Esophagus mucosa (tissue), 1 donor: ENCODE data around the gene RHD. TPM values are rescaled to one million over a fixed set of nuclear protein-coding genes. Genes with fewer than 3 reads are reported as not detected.
A peak's percentile ranks its signal among the peaks of the same experiment; 100 is the strongest.
"Not testable (repeated sequence)": the region's sequence is repeated elsewhere in the genome, so short reads cannot be mapped to it uniquely, and the experiment has no call there.

Experiments used
- ATAC-seq: fragments of 200-7000 bp; cut with Tn5 transposase; one replicate; pipeline ENCODE4 v1.9.1; 2020
- total RNA-seq: library from RNA; stranded (reverse); gene quantifications from one replicate; pipeline ENCODE4 v1.2.4, GENCODE V29; 2023
- donor health status: DM: yes; HTN: yes; CAD: no.

The RHD gene
- total RNA-seq, 1 donor from 2014 or later: not detected

DNA sequence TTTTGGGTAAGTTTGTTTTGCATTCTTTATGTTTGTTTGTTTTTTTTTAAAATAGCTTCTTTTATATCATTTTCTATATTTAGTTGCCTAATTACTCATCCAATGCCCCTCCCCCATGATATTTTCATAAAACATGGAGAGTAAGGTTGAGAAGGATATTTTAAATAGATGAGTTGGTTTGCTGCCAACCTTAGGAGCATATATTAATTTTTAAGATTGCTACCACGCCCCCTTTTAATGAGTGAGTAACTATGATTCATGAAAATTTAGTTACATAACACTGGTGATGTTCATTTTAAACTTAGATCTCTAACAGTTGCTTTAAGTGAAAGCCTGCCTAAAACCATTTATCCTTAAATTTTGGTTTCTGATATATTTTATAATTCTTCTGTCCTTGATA, 84.5 kb downstream of the RHD start:
- peak; percentile 47 for ATAC-seq

DNA sequence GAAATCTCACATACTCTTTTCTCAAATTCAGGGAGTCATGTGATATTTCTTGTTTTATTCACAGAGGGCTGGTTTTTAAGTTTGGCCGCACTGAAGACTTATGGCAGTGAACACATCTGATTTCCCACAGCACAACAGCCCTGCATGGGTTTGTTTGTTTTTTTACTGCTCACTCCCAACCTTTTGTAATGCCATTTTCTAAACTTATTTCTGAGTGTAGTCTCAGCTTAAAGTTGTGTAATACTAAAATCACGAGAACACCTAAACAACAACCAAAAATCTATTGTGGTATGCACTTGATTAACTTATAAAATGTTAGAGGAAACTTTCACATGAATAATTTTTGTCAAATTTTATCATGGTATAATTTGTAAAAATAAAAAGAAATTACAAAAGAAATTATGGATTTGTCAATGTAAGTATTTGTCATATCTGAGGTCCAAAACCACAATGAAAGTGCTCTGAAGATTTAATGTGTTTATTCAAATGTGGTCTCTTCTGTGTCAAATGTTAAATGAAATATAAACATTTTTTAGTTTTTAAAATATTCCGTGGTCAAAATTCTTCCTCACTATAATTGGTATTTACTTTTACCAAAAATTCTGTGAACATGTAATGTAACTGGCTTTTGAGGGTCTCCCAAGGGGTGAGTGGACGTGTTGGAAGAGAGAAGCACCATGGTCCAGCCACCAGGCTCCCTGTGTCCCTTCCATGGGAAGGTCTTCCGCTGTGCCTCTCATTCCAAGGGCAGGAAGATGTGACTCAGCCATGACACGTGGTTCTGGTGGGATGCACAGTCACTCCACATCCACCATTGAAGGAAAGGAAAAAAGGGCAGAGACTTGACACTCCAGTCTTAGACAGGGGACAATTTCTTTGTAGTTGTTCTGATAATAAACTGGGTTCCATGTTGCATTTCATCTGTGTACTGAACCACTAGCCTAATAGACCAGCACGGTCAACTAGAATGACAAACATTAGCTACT, 88.6 kb downstream of the RHD start:
- ATAC-seq: peak; percentile 36

DNA sequence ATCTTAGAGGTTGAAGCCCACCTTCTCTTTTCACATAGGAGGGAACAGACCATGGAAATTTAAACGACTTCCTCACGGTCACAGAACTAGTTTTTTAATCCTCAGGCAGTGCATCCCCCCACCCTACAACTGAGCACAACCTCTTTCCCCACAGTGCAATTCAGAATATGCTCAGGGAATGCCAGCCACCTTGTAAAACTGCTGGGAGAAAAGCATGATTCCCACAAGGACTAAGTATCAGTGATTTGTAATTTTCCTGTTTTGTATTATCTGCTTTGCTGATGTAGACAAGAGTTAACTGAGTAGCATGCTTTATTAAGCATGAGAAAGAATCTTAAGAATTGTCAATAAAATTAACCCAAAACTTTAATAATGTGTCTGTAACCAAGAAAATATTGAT, 89.6 kb downstream of the RHD start:
- no peak for ATAC-seq

DNA sequence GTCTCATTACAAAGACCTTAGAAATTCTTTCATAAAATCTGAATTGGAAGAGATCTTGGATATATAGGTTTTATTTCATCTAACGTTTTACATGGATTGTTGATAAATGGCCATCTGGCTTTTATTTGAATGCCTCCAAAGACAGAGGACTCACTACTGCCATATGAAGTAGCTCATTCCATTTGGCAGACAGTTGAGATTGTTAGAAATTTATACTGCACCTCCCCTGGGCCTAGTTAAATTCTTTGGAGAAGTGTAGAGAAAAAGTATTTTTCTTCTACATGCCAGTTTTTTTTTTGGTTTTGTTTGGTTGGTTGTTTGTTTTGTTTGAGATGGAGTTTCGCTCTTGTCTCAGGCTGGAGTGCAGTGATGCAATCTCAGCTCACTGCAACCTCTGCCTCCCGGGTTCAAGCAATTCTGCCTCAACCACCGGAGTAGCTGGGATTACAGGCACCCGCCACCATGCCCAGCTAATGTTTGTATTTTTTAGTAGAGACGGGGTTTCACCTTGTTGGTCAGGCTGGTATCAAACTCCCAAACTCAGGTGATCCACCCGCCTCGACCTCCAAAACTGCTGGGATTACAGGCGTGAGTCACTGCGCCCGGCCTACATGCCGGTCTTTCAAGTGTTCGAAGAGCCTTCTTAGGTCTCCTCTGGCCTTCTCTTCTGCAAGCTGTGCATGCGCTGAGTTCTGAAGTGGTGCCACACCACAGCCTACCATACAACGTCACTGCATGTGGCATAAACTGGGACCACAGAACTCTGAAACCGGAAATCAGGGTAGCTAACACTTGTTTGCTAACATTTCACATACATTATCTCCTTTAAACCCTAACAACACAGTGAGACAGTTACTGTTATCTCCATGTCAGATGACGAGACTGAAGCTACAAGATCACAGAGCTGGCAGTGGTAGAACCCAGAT, 90.6 kb downstream of the RHD start:
- not testable (repeated sequence) for ATAC-seq

DNA sequence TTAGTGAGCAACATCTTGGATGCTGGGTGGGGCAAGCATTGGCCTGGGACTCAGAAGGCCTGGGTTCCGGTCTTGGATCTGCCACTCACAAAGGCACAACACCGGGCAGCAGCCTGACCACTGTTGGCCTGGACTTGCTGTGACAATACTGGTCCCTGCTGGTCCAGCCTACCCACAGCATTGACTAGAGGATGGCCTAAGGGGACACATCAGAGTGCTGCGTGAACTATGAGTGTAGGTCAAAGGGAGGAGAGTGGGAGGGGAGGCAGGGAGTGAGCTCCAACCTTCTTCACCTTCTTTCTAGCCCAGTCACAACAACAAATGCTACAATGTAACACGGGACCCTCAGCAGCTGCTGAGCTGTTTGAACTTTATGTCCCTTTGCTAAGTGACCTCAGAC, 96.9 kb downstream of the RHD start:
- ATAC-seq: peak; percentile 39

DNA sequence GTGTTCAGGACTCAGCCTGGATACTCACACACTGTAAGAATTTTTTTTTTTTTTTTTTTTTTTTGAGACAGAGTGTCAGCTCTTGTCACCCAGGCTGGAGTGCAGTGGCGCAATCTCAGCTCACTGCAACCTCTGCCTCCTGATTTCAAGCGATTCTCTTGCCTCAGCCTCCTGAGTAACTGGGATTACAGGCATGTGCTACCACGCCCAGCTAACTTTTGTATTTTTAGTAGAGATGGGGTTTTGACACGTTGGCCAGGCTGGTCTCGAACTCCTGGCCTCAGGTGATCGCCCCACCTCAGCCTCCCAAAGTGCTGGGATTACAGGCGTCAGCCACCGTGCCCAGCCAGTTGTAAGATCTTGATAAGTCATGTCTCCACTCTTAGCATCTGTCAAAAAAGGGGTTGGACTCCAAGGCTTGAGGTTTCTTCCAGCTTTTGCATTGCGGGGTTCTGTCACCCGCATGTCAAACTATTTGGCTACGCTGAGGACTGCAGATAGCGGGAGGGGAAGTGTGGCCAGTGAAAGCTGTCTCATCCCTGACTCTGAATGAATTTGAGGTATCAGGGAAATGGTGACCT, 97.5 kb downstream of the RHD start:
- ATAC-seq: not testable (repeated sequence)

DNA sequence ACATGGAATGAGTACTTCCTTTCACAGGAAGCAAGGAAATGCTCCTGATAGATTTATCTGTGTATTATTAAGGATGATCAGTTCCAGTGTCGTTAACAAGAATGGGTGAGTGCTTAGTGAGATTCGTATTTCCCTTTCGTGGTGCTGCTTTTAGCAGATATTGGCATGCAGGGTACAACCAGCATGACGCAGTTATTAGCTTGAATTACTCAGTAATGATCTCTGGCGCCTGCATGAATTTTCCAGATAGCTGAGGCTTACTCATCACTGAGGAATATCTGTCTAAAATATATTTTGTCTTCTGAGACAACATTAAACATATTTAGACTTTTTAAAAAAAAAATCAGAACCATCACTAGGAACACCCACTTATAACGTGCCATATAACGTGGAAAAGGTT, 99.4 kb downstream of the RHD start:
- not testable (repeated sequence) for ATAC-seq

DNA sequence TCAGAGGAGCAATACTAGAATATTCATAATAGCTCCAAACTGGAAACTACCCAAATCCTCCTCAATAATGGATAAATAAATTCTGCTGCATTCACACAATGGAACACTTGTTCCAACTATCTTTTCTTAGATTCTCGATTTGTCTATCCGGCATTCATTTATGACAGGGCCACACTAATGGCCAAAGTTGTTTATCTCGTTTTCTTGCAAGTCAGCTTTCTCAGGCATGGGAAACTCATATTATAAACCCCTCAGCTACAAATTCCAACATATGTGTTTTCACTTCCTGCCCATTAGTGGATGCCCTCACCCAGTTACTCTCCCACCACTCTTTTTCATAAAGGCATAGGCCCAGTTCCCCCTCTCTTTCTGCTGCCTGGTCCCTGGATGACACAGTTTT, 106.1 kb downstream of the RHD start:
- not testable (repeated sequence) for ATAC-seq

Other genes starting within 250 kb of the RHD start
- gene SYF2, start 40.0 kb upstream of the RHD start, total RNA-seq: 20.7 TPM
- gene RSRP1, start 25.1 kb upstream of the RHD start, total RNA-seq: 38.1 TPM
- gene TMEM50A, start 65.8 kb downstream of the RHD start, total RNA-seq: 66.2 TPM
- gene RHCE, start 148.3 kb downstream of the RHD start, total RNA-seq: 0.76 TPM
- 15.2 TPM for gene MACO1, start 158.4 kb downstream of the RHD start, total RNA-seq